ENCODE measurements around the gene KCTD3.

The KCTD3 gene

GRCh38 chr1:215645861-215646260, 78.8 kb downstream of the KCTD3 start:
- H3K27me3 ChIP-seq (replicated peaks; ENCODE audit: control insufficient read depth, insufficient read depth, low read length, poor library complexity, severe bottlenecking), result no peaks in the 10 kb centered on the region
- no peak for DNase-seq
- H3K4me1 ChIP-seq (ENCODE audit: control insufficient read depth, insufficient read depth, low read length, poor library complexity, severe bottlenecking), result no peaks in the 10 kb centered on the region
- no peaks in the 10 kb centered on the region for H3K9me3 ChIP-seq (ENCODE audit: control insufficient read depth, low read length)
- H3K27ac ChIP-seq (ENCODE audit: insufficient read depth, low read length, poor library complexity, severe bottlenecking), result no peak overlapping the region
- H3K36me3 ChIP-seq (ENCODE audit: control insufficient read depth, insufficient read depth, low read length), result no peaks in the 10 kb centered on the region
- no peak overlapping the region for H3K4me3 ChIP-seq (ENCODE audit: insufficient read depth, low read depth, low read length, poor library complexity, severe bottlenecking)

GRCh38 chr1:215647738-215648137, 80.6 kb downstream of the KCTD3 start:
- Histone ChIP-seq H3K4me3 (ENCODE audit: insufficient read depth, low read depth, low read length, poor library complexity, severe bottlenecking) (no peak overlapping the region), H3K9me3 (ENCODE audit: control insufficient read depth, low read length) (no peaks in the 10 kb centered on the region), H3K27ac (ENCODE audit: insufficient read depth, low read length, poor library complexity, severe bottlenecking) (no peak overlapping the region), H3K27me3 (replicated peaks; ENCODE audit: control insufficient read depth, insufficient read depth, low read length, poor library complexity, severe bottlenecking) (no peaks in the 10 kb centered on the region), H3K36me3 (ENCODE audit: control insufficient read depth, insufficient read depth, low read length) (no peaks in the 10 kb centered on the region), H3K4me1 (ENCODE audit: control insufficient read depth, insufficient read depth, low read length, poor library complexity, severe bottlenecking) (no peaks in the 10 kb centered on the region)
- DNase-seq, result no peak

- H3K27me3 ChIP-seq (replicated peaks; ENCODE audit: control insufficient read depth, insufficient read depth, low read length, poor library complexity, severe bottlenecking), result no peaks in the 10 kb centered on the region
- H3K9me3 ChIP-seq (ENCODE audit: control insufficient read depth, low read length), result no peaks in the 10 kb centered on the region
- no peak for DNase-seq
- H3K27ac ChIP-seq (ENCODE audit: insufficient read depth, low read length, poor library complexity, severe bottlenecking), result no peak overlapping the region
- no peaks in the 10 kb centered on the region for H3K36me3 ChIP-seq (ENCODE audit: control insufficient read depth, insufficient read depth, low read length)
- no peaks in the 10 kb centered on the region for H3K4me1 ChIP-seq (ENCODE audit: control insufficient read depth, insufficient read depth, low read length, poor library complexity, severe bottlenecking)
- H3K4me3 ChIP-seq (ENCODE audit: insufficient read depth, low read depth, low read length, poor library complexity, severe bottlenecking), result no peak overlapping the region
These were observed 81.9 kb downstream of the KCTD3 start for GRCh38 chr1:215648957-215649356.

- no peak overlapping the region for H3K27ac ChIP-seq (ENCODE audit: insufficient read depth, low read length, poor library complexity, severe bottlenecking)
- H3K36me3 ChIP-seq (ENCODE audit: control insufficient read depth, insufficient read depth, low read length), result no peaks in the 10 kb centered on the region
- H3K9me3 ChIP-seq (ENCODE audit: control insufficient read depth, low read length), result no peaks in the 10 kb centered on the region
- DNase-seq, result no peak
- no peaks in the 10 kb centered on the region for H3K4me1 ChIP-seq (ENCODE audit: control insufficient read depth, insufficient read depth, low read length, poor library complexity, severe bottlenecking)
- no peak overlapping the region for H3K4me3 ChIP-seq (ENCODE audit: insufficient read depth, low read depth, low read length, poor library complexity, severe bottlenecking)
- no peaks in the 10 kb centered on the region for H3K27me3 ChIP-seq (replicated peaks; ENCODE audit: control insufficient read depth, insufficient read depth, low read length, poor library complexity, severe bottlenecking)
These were observed 83.5 kb downstream of the KCTD3 start for GRCh38 chr1:215650446-215651149.

GRCh38 chr1:215651867-215652266, 84.8 kb downstream of the KCTD3 start:
- no peaks in the 10 kb centered on the region for H3K27me3 ChIP-seq (replicated peaks; ENCODE audit: control insufficient read depth, insufficient read depth, low read length, poor library complexity, severe bottlenecking)
- no peak overlapping the region for H3K4me3 ChIP-seq (ENCODE audit: insufficient read depth, low read depth, low read length, poor library complexity, severe bottlenecking)
- no peak for DNase-seq
- no peak overlapping the region for H3K27ac ChIP-seq (ENCODE audit: insufficient read depth, low read length, poor library complexity, severe bottlenecking)
- H3K9me3 ChIP-seq (ENCODE audit: control insufficient read depth, low read length), result no peaks in the 10 kb centered on the region
- H3K36me3 ChIP-seq (ENCODE audit: control insufficient read depth, insufficient read depth, low read length), result no peaks in the 10 kb centered on the region
- H3K4me1 ChIP-seq (ENCODE audit: control insufficient read depth, insufficient read depth, low read length, poor library complexity, severe bottlenecking), result no peaks in the 10 kb centered on the region

GRCh38 chr1:215652371-215652770, 85.3 kb downstream of the KCTD3 start:
- Histone ChIP-seq H3K36me3 (ENCODE audit: control insufficient read depth, insufficient read depth, low read length) (no peaks in the 10 kb centered on the region), H3K4me3 (ENCODE audit: insufficient read depth, low read depth, low read length, poor library complexity, severe bottlenecking) (no peak overlapping the region), H3K4me1 (ENCODE audit: control insufficient read depth, insufficient read depth, low read length, poor library complexity, severe bottlenecking) (no peaks in the 10 kb centered on the region), H3K27me3 (replicated peaks; ENCODE audit: control insufficient read depth, insufficient read depth, low read length, poor library complexity, severe bottlenecking) (no peaks in the 10 kb centered on the region), H3K27ac (ENCODE audit: insufficient read depth, low read length, poor library complexity, severe bottlenecking) (no peak overlapping the region), H3K9me3 (ENCODE audit: control insufficient read depth, low read length) (no peaks in the 10 kb centered on the region)
- DNase-seq, result no peak

GRCh38 chr1:215657047-215657446, 89.9 kb downstream of the KCTD3 start:
- no peak for DNase-seq
- H3K4me3 ChIP-seq (ENCODE audit: insufficient read depth, low read depth, low read length, poor library complexity, severe bottlenecking), result no peak overlapping the region
- no peaks in the 10 kb centered on the region for H3K27me3 ChIP-seq (replicated peaks; ENCODE audit: control insufficient read depth, insufficient read depth, low read length, poor library complexity, severe bottlenecking)
- H3K4me1 ChIP-seq (ENCODE audit: control insufficient read depth, insufficient read depth, low read length, poor library complexity, severe bottlenecking), result no peaks in the 10 kb centered on the region
- H3K27ac ChIP-seq (ENCODE audit: insufficient read depth, low read length, poor library complexity, severe bottlenecking), result no peak overlapping the region
- H3K36me3 ChIP-seq (ENCODE audit: control insufficient read depth, insufficient read depth, low read length), result no peaks in the 10 kb centered on the region
- no peaks in the 10 kb centered on the region for H3K9me3 ChIP-seq (ENCODE audit: control insufficient read depth, low read length)

GRCh38 chr1:215660259-215660658, 93.2 kb downstream of the KCTD3 start:
- Histone ChIP-seq H3K27ac (ENCODE audit: insufficient read depth, low read length, poor library complexity, severe bottlenecking) (no peak overlapping the region), H3K9me3 (ENCODE audit: control insufficient read depth, low read length) (no peaks in the 10 kb centered on the region), H3K4me3 (ENCODE audit: insufficient read depth, low read depth, low read length, poor library complexity, severe bottlenecking) (no peak overlapping the region), H3K36me3 (ENCODE audit: control insufficient read depth, insufficient read depth, low read length) (no peaks in the 10 kb centered on the region), H3K27me3 (replicated peaks; ENCODE audit: control insufficient read depth, insufficient read depth, low read length, poor library complexity, severe bottlenecking) (no peaks in the 10 kb centered on the region), H3K4me1 (ENCODE audit: control insufficient read depth, insufficient read depth, low read length, poor library complexity, severe bottlenecking) (no peaks in the 10 kb centered on the region)
- DNase-seq, result no peak

GRCh38 chr1:215661033-215661432, 93.9 kb downstream of the KCTD3 start:
- Histone ChIP-seq H3K4me3 (ENCODE audit: insufficient read depth, low read depth, low read length, poor library complexity, severe bottlenecking) (no peak overlapping the region), H3K4me1 (ENCODE audit: control insufficient read depth, insufficient read depth, low read length, poor library complexity, severe bottlenecking) (no peaks in the 10 kb centered on the region), H3K9me3 (ENCODE audit: control insufficient read depth, low read length) (no peaks in the 10 kb centered on the region)

GRCh38 chr1:215665215-215665614, 98.1 kb downstream of the KCTD3 start:
- H3K27me3 ChIP-seq (replicated peaks; ENCODE audit: control insufficient read depth, insufficient read depth, low read length, poor library complexity, severe bottlenecking), result no peaks in the 10 kb centered on the region
- H3K4me1 ChIP-seq (ENCODE audit: control insufficient read depth, insufficient read depth, low read length, poor library complexity, severe bottlenecking), result no peaks in the 10 kb centered on the region
- no peaks in the 10 kb centered on the region for H3K36me3 ChIP-seq (ENCODE audit: control insufficient read depth, insufficient read depth, low read length)
- H3K9me3 ChIP-seq (ENCODE audit: control insufficient read depth, low read length), result no peaks in the 10 kb centered on the region
- DNase-seq, result no peak
- H3K27ac ChIP-seq (ENCODE audit: insufficient read depth, low read length, poor library complexity, severe bottlenecking), result no peak overlapping the region
- no peak overlapping the region for H3K4me3 ChIP-seq (ENCODE audit: insufficient read depth, low read depth, low read length, poor library complexity, severe bottlenecking)

More at GRCh38 chr1:215661033-215661432, 93.9 kb downstream of the KCTD3 start:
- H3K27ac ChIP-seq (ENCODE audit: insufficient read depth, low read length, poor library complexity, severe bottlenecking), result no peak overlapping the region
- DNase-seq, result no peak
- H3K36me3 ChIP-seq (ENCODE audit: control insufficient read depth, insufficient read depth, low read length), result no peaks in the 10 kb centered on the region
- no peaks in the 10 kb centered on the region for H3K27me3 ChIP-seq (replicated peaks; ENCODE audit: control insufficient read depth, insufficient read depth, low read length, poor library complexity, severe bottlenecking)

Data from effector memory CD4-positive, alpha-beta T cell (primary cell).